ENCODE measurements around the gene TRAPPC10.

- TF ChIP-seq POLR2AphosphoS5 (IDR thresholded peaks at IDR 0.05; ENCODE audit: borderline replicate concordance, low read depth, low read length) = no peak
- no peak for TF ChIP-seq EZH2 (IDR thresholded peaks at IDR 0.05)
- TF ChIP-seq FOXP2 (optimal IDR thresholded peaks at IDR 0.05; ENCODE audit: control extremely low read depth, extremely low read length, insufficient read depth) = no peak
Observed at GRCh38 chr21:44089001-44089911, 77.1 kb downstream of the TRAPPC10 start.
